ENCODE results near the gene GABRD.

GABRD gene

GRCh38 chr1:2080140-2080539 lies 61.0 kb downstream of the GABRD start:
- Histone ChIP-seq H3K36me3 (ENCODE audit: insufficient read depth, low read length) (no peaks in the 10 kb centered on the region), H2AFZ (ENCODE audit: low read length, unreplicated experiment) (no peak overlapping the region), H3K27ac (ENCODE audit: low read depth, low read length) (no peak overlapping the region), H3K4me1 (ENCODE audit: control insufficient read depth, insufficient read depth, low read length, unreplicated experiment) (no peaks in the 10 kb centered on the region), H3K27me3 (ENCODE audit: insufficient read depth, low read length) (0 out of 2 replicates have a peak, but pooled peaks cover 3% of the 10 kb centered on the region), H3K4me3 (ENCODE audit: low read depth, low read length) (no peak overlapping the region), H3K79me2 (ENCODE audit: control insufficient read depth, insufficient read depth, low read length, unreplicated experiment) (no peaks in the 10 kb centered on the region)

Measured in ACC112 (cell line).